ENCODE measurements around the gene CAMKK2.

GRCh38 chr12:121245951-121246350 lies 50.6 kb downstream of the CAMKK2 start:
- TF ChIP-seq CTCF (IDR thresholded peaks at IDR 0.05; ENCODE audit: low read depth, low read length) = no peak
- no peak for TF ChIP-seq EZH2phosphoT487 (IDR thresholded peaks at IDR 0.05; ENCODE audit: low read depth)

Measured in OCI-LY3 (cell line).